ENCODE results near the gene TDP1.

DNA sequence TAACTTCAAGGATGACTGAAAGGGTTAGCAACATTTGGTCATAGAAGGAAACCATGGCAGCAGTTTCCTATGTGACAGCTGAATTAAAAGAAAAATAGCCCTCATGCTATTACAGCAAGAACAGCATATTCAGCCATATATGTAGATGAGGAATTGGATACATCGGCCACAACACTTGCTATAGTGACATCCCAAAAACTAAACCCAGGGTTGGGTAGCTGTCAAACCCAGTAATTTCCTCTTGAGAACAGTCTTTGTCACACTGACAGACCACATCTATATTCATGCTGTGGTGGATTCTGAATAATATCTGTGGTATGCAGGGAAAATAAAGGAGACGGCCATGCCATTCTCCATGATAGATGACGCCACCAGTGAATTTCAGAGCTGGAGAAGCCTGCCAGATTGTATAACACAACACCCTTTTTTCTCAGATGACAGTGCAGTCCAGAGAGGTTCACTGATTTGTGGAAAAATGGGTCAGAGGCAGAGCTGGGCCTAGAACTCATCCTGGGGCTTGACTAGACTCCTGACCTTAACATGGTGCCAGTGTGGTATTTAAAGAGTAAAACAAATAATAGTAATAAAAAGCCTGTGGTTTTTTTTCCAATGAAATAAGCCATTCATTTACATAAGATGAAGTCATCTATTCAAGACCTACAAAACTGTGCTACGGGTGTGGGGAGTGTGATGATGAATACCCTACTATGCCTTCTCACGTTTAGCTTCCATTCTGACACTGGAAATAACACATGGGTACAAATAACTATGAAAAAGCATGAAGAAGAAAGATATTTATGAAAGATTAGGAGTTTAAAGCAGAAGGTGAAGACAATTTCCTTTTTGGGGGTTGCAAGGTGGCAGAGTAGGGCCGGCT is 33.5 kb upstream of the TDP1 start:
- TF ChIP-seq CTCF (IDR thresholded peaks at IDR 0.05; ENCODE audit: low read length) (no peak), EZH2 (IDR thresholded peaks at IDR 0.05; ENCODE audit: borderline replicate concordance, low read length) (no peak)

All from OCI-LY1 (cell line).